Calu3 (cell line): ENCODE measurements around the gene IZUMO4. TPM values are rescaled to one million over a fixed set of nuclear protein-coding genes. Genes with fewer than 3 reads are reported as not detected.

Experiments used
- BruUV-seq: library from RNA; stranded (reverse); fragments of 400-500 nt; replicated peaks from 2 replicates; lab custom pipeline; 2021; lab: Mats Ljungman, UMichigan
- CTCF ChIA-PET: fragments of 300-600 bp; sonication (Branson Sonifier 250); formaldehyde crosslinking; loops from one replicate; lab custom pipeline; 2022; ENCODE audit warnings: antibody characterized with exemption; lab: Charles Lee
- DNase-seq: peaks from one replicate; pipeline ENCODE4 v3.0.0; 2022
- H3K27ac Mint-ChIP-seq: one replicate; pipeline ENCODE4 v1.8.0; 2022; ENCODE audit warnings: mixed read lengths; ENCODE audit not compliant: unreplicated experiment
- H3K27me3 Mint-ChIP-seq: one replicate; pipeline ENCODE4 v1.8.0; 2022; ENCODE audit warnings: mixed read lengths; ENCODE audit not compliant: unreplicated experiment
- H3K36me3 Mint-ChIP-seq: one replicate; pipeline ENCODE4 v1.8.0; 2022; ENCODE audit warnings: mild to moderate bottlenecking, moderate library complexity, mixed read lengths; ENCODE audit not compliant: insufficient read depth, unreplicated experiment
- H3K4me1 Mint-ChIP-seq: one replicate; pipeline ENCODE4 v1.8.0; 2022; ENCODE audit warnings: mild to moderate bottlenecking, low read depth, mixed read lengths; ENCODE audit not compliant: unreplicated experiment
- H3K4me3 Mint-ChIP-seq: one replicate; pipeline ENCODE4 v1.8.0; 2022; ENCODE audit warnings: mild to moderate bottlenecking, low read depth, moderate library complexity, mixed read lengths; ENCODE audit not compliant: unreplicated experiment
- H3K9me3 Mint-ChIP-seq: one replicate; pipeline ENCODE4 v1.8.0; 2022; ENCODE audit warnings: low read depth, mixed read lengths; ENCODE audit not compliant: unreplicated experiment
- CTCF ChIP-seq: fragments of 200-600 bp; IDR thresholded peaks from one replicate; pipeline ENCODE4 v1.8.0; 2022; ENCODE audit warnings: antibody characterized with exemption; ENCODE audit not compliant: unreplicated experiment
- intact Hi-C: fragments of 100-400 bp; cut with micrococcal nuclease; formaldehyde crosslinking; loops from one replicate; pipeline ENCODE4 v1.10.0; 2022; ENCODE audit not compliant: unreplicated experiment
- total RNA-seq: library from RNA; stranded (reverse); gene quantifications from 2 replicates; pipeline ENCODE4 v1.2.3, GENCODE V29; 2022

IZUMO4 gene
- total RNA-seq, 1 experiment from 2014 or later: 2.7 TPM

GRCh38 chr19:2115324-2115723, 18.6 kb downstream of the IZUMO4 start:
- no peak for DNase-seq
- BruUV-seq: no TSS peak
- Mint-ChIP-seq H3K4me3 (no peak overlapping the region), H3K27ac (no peak overlapping the region), H3K4me1 (no peaks in the 10 kb centered on the region), H3K9me3 (no peaks in the 10 kb centered on the region), H3K27me3 (no peaks in the 10 kb centered on the region), H3K36me3 (peaks cover 71% of the 10 kb centered on the region)
- intact Hi-C loops: no loop called here
- TF ChIP-seq CTCF: no peak
- CTCF ChIA-PET: no interaction called here

GRCh38 chr19:2115911-2116426, 19.3 kb downstream of the IZUMO4 start:
- intact Hi-C loops: no loop called here
- CTCF ChIA-PET: no interaction called here
- H3K36me3 Mint-ChIP-seq: peaks cover 71% of the 10 kb centered on the region

GRCh38 chr19:2116507-2116906, 19.8 kb downstream of the IZUMO4 start:
- peaks cover 70% of the 10 kb centered on the region for H3K36me3 Mint-ChIP-seq
- no peak overlapping the region for H3K27ac Mint-ChIP-seq
- H3K9me3 Mint-ChIP-seq: no peaks in the 10 kb centered on the region
- DNase-seq: no peak
- no TSS peak for BruUV-seq
- H3K27me3 Mint-ChIP-seq: no peaks in the 10 kb centered on the region
- no peak for TF ChIP-seq CTCF
- H3K4me1 Mint-ChIP-seq: no peaks in the 10 kb centered on the region
- CTCF ChIA-PET: no interaction called here
- intact Hi-C loops: no loop called here
- no peak overlapping the region for H3K4me3 Mint-ChIP-seq

More at GRCh38 chr19:2115911-2116426, 19.3 kb downstream of the IZUMO4 start:
- no peak overlapping the region for H3K27ac Mint-ChIP-seq
- no peak overlapping the region for H3K4me3 Mint-ChIP-seq
- no TSS peak for BruUV-seq
- no peaks in the 10 kb centered on the region for H3K27me3 Mint-ChIP-seq
- TF ChIP-seq CTCF: no peak
- H3K9me3 Mint-ChIP-seq: no peaks in the 10 kb centered on the region
- H3K4me1 Mint-ChIP-seq: no peaks in the 10 kb centered on the region
- DNase-seq: no peak

DNA sequence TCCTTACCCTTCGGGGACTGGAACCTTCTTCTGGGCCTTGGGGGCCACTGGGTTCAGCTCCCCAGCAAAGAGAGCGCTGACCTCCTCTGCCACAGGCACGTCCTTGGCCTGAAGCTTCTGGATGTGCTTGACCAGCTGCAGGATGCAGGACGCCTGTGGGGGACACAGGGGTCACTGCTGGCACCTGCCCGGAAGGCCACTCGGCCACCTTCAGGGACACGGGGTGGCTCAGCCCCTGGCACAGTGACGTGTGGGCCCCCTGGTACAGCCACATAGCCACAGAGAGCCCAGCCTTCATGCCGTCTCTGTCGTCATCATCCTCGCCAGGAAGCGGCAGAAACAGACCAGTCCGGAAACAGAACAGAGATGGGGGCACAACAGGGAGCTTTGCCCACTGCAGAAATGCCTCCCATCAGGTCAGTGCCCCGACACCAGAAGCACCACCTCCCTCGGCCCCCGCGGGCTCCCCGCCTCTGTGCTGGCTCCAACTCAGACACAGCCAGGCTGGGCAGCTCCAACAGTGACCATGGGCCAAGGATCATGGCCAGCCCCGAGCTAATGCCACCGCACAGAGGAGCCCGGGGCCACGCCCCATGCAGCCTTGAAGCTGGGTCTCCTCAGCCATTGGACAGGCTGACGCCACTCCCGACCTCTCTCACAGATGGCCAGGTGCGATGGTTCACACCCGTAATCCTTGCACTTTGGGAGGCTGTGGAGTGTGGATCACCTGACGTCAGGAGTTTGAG, 20.7 kb downstream of the IZUMO4 start:
- intact Hi-C loops: no loop called here
- H3K4me1 Mint-ChIP-seq: no peaks in the 10 kb centered on the region
- peaks cover 74% of the 10 kb centered on the region for H3K36me3 Mint-ChIP-seq
- no peak overlapping the region for H3K4me3 Mint-ChIP-seq
- DNase-seq: no peak
- H3K27ac Mint-ChIP-seq: no peak overlapping the region
- H3K9me3 Mint-ChIP-seq: no peaks in the 10 kb centered on the region
- BruUV-seq: no TSS peak
- H3K27me3 Mint-ChIP-seq: no peaks in the 10 kb centered on the region
- CTCF ChIA-PET: interaction anchor here (0.6 kb wide), 1 partner anchor 23 kb away, joined by 3 read pairs; no protein-coding TSS in a partner anchor
- no peak for TF ChIP-seq CTCF
